ENCODE measurements around the gene DACH1.

- TF ChIP-seq CTCF (IDR thresholded peaks at IDR 0.05), result no peak
- TF ChIP-seq POLR2A (IDR thresholded peaks at IDR 0.05), result no peak
- no peak for TF ChIP-seq EP300 (IDR thresholded peaks at IDR 0.05)
These were observed 205.1 kb downstream of the DACH1 start for GRCh38 chr13:71661921-71662320.

All from tibial nerve (tissue), 4 donors.